Gastrocnemius medialis (tissue), 4 donors: ENCODE measurements around the gene ADNP. TPM values are rescaled to one million over a fixed set of nuclear protein-coding genes. Genes with fewer than 3 reads are reported as not detected.
A peak's percentile ranks its signal among the peaks of the same experiment; 100 is the strongest.

Experiments used
- ATAC-seq, 2 donors: fragments of 150-250 bp; one replicate each; pipeline ENCODE4 v1.9.1; 2016
- DNase-seq, 2 donors: peaks; one replicate each; pipeline ENCODE4 v3.0.0-alpha.2; 2019
- H3K27ac ChIP-seq, 4 donors: fragments of 200-600 bp; sonication (generic); 1 replicate in 1 of 4; 2 replicates in 3 of 4; pipeline ENCODE4 v1.5.1; 2016 to 2018; ENCODE audit warnings: mild to moderate bottlenecking in 2 of 4, moderate library complexity in 1 of 4
- H3K27me3 ChIP-seq, 3 donors: fragments of 200-600 bp; sonication (generic) in 2 of 3; 1 replicate in 1 of 3; 2 replicates in 2 of 3; pipeline versions ENCODE4 v1.5.1 to v1.6.0; 2016 to 2019; ENCODE audit warnings: mild to moderate bottlenecking in 1 of 3, moderate library complexity in 1 of 3
- H3K36me3 ChIP-seq, 2 donors: fragments of 200-600 bp; sonication (generic) in 1 of 2; one replicate each; pipeline ENCODE4 v1.5.1; 2017 to 2018
- H3K4me1 ChIP-seq, 2 donors: fragments of 200-600 bp; sonication (generic) in 1 of 2; one replicate each; pipeline ENCODE4 v1.5.1; 2016 to 2017; ENCODE audit warnings: mild to moderate bottlenecking in 2 of 2
- H3K4me3 ChIP-seq, 4 donors: fragments of 200-600 bp; sonication (generic) in 3 of 4; 1 replicate in 1 of 4; 2 replicates in 3 of 4; pipeline ENCODE4 v1.5.1; 2016 to 2019; ENCODE audit warnings: mild to moderate bottlenecking in 2 of 4
- H3K9me3 ChIP-seq, 3 donors: fragments of 200-600 bp; sonication (generic) in 2 of 3; 1 replicate in 1 of 3; 2 replicates in 2 of 3; pipeline ENCODE4 v1.5.1; 2016 to 2019
- CTCF ChIP-seq, 5 experiments: fragments of 450-650 bp in 3 of 5; fragments of 200-600 bp in 2 of 5; sonication (generic) in 2 of 5; IDR thresholded peaks in 4 of 5; conservative IDR thresholded peaks in 1 of 5; 1 replicate in 4 of 5; 2 replicates in 1 of 5; pipeline ENCODE4 v1.5.1; 2016 to 2019; ENCODE audit warnings: antibody characterized with exemption in 5 of 5, mild to moderate bottlenecking in 3 of 5, moderate library complexity in 3 of 5
- POLR2A ChIP-seq, 2 donors: fragments of 450-650 bp; IDR thresholded peaks; one replicate each; pipeline ENCODE4 v1.6.1; 2017; ENCODE audit warnings: antibody characterized with exemption in 2 of 2, mild to moderate bottlenecking in 2 of 2, moderate library complexity in 2 of 2
- in situ Hi-C, 4 donors: fragments of 200-750 bp; cut with MboI; loops; one replicate each; pipeline versions ENCODE4 v1.15.0 to v1.8.0; 2017; ENCODE audit warnings: low sequenced_read_pairs in 4 of 4
- intact Hi-C: fragments of 100-400 bp; cut with DNase I; formaldehyde crosslinking; loops from one replicate; pipeline ENCODE4 v1.15.1; 2023; ENCODE audit warnings: low total_unique reads
- total RNA-seq, 4 donors: library from RNA; depleted of rRNA; stranded (reverse); fragments of >200 nt; gene quantifications; one replicate each; pipeline versions ENCODE4 v1.1.0 to v1.2.3, GENCODE V29; 2016

The ADNP gene
- total RNA-seq, 4 donors from 2014 or later = 24.0 to 35.4 (median 31.5) TPM

DNA sequence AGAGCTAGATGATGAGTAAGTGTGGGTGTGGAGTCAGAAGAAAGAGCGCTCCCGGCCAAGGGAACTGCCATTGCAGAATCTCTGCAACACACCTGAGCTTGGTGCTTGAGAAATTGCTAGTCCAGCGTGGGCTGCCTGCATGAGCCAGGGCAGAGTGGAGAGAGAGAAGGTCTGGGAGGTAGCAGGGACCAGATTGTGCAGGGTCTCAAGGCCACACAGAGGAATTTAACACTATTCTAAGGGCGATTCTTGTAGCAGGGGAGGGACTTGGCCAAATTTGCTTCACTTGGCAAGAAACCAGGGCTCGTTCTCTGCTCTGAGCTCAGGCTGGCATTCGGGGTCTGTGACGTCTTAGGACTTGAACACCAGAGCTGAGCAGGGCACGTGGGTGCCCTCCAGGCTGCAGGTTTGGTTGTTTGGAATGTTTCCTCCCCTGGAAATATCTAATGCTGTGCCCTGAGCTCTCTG, 82.9 kb downstream of the ADNP start:
- no peak for DNase-seq
- in situ Hi-C loops (no loop called here), intact Hi-C loops (no loop called here)
- H3K27ac ChIP-seq = no peak overlapping the region
- H3K4me3 ChIP-seq = peak overlapping the region; percentile 18 to 47 (median 32)
- peaks cover 0 to 9% of the 10 kb centered on the region in 2 donors for H3K4me1 ChIP-seq
- peak in 1 of 2 donors; percentile 33 for ATAC-seq
- TF ChIP-seq CTCF (IDR thresholded peaks at IDR 0.05 in 4 of 5, conservative IDR thresholded peaks at IDR 0.05 in 1 of 5) (no peak), POLR2A (IDR thresholded peaks at IDR 0.05) (no peak)
- no peaks in the 10 kb centered on the region for H3K9me3 ChIP-seq
- H3K36me3 ChIP-seq = no peaks in the 10 kb centered on the region
- H3K27me3 ChIP-seq = no peaks in the 10 kb centered on the region

DNA sequence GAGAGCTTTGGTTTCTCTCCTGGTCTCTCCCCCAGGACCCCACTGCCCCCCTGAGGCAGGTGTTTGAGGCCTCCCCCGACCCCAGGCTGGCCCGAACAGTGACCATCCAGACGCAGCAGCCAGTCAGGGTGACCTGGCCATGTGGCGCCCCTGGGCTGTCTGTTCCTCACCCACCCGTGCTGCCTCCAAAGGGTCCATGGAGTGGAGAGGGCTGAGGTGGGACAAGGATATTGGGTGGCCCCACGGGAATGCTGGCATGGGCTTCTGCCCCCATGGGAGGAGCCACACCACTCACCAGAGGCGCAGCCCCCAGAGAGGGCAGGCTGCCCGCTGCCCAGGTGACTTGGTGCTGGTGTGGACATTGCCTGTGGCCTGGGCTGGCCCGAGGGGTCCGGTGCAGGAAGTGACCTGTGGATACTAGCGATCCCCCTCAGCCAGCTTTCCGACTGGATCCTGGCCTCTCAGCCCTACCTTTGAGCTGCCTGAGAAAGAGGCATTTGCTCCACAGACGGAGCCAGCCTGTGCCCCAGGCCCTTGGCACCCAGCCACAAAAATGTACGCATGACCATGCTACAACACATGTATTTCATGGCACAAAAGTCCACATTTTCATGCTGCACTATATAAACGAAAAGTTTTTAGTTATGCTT, 85.5 kb downstream of the ADNP start:
- no peak for DNase-seq
- H3K27me3 ChIP-seq = no peaks in the 10 kb centered on the region
- no peak for TF ChIP-seq CTCF (IDR thresholded peaks at IDR 0.05 in 4 of 5, conservative IDR thresholded peaks at IDR 0.05 in 1 of 5)
- no peak for TF ChIP-seq POLR2A (IDR thresholded peaks at IDR 0.05)
- no peak for ATAC-seq
- H3K36me3 ChIP-seq = no peaks in the 10 kb centered on the region
- no peaks in the 10 kb centered on the region for H3K9me3 ChIP-seq
- in situ Hi-C loops = no loop called here
- no peak overlapping the region for H3K27ac ChIP-seq
- intact Hi-C loops = no loop called here
- H3K4me3 ChIP-seq = no peak overlapping the region
- H3K4me1 ChIP-seq = peaks cover 0 to 9% of the 10 kb centered on the region in 2 donors

DNA sequence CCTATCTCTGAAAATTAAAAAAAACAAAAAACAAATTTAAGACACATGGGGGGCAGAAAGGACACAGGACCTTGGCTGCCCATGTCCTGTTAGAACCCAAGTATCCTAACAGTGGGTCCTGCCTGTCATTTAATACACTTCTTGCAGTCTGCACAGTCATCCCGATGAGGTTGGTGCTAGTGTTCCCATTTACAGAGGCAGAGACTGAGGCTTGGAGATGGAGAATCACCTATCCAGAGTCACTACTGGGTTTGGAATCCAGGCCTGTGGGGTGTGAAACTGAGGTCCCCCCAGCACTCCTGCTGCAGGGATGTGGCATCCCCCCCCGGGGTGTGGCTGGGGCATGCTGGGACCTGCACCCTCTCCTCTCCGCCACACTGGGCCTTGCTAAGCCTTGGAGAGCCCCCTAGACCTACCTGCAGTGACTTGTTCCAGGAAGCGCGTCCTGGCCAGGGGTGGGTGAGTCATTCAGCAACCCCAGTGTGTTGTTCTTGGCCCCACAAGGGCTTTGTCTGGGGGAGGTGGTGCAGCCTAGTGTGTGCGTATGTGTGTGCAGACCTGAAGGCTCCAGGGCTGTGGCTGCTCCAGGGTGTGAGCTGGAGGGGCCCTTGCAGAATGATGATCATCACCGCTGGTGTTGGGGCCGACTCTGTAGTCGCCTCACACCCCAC, 86.7 kb downstream of the ADNP start:
- Histone ChIP-seq H3K4me1 (peaks cover 0 to 9% of the 10 kb centered on the region in 2 donors), H3K4me3 (no peak overlapping the region), H3K36me3 (no peaks in the 10 kb centered on the region), H3K27ac (no peak overlapping the region), H3K27me3 (no peaks in the 10 kb centered on the region), H3K9me3 (no peaks in the 10 kb centered on the region)
- intact Hi-C loops (no loop called here), in situ Hi-C loops (no loop called here)
- ATAC-seq = no peak
- TF ChIP-seq CTCF (IDR thresholded peaks at IDR 0.05 in 4 of 5, conservative IDR thresholded peaks at IDR 0.05 in 1 of 5) = no peak
- TF ChIP-seq POLR2A (IDR thresholded peaks at IDR 0.05) = no peak
- DNase-seq = no peak

- Histone ChIP-seq H3K9me3 (no peaks in the 10 kb centered on the region), H3K36me3 (no peaks in the 10 kb centered on the region), H3K4me1 (peaks cover 0 to 3% of the 10 kb centered on the region in 2 donors), H3K27ac (no peak overlapping the region), H3K27me3 (no peaks in the 10 kb centered on the region), H3K4me3 (no peak overlapping the region)
- intact Hi-C loops (no loop called here), in situ Hi-C loops (no loop called here)
- no peak for ATAC-seq
- DNase-seq = no peak
- TF ChIP-seq CTCF (IDR thresholded peaks at IDR 0.05 in 4 of 5, conservative IDR thresholded peaks at IDR 0.05 in 1 of 5) = no peak
- no peak for TF ChIP-seq POLR2A (IDR thresholded peaks at IDR 0.05)
These were observed 87.6 kb downstream of the ADNP start for GRCh38 chr20:50843331-50844276.
